Endothelial cell of umbilical vein (primary cell): ENCODE data around the gene ACYP2. TPM values are rescaled to one million over a fixed set of nuclear protein-coding genes. Genes with fewer than 3 reads are reported as not detected.

Source experiments
- BruUV-seq: library from RNA; stranded (reverse); fragments of 400-500 nt; replicated peaks from 2 replicates; lab custom pipeline; 2021; lab: Mats Ljungman, UMichigan
- CTCF ChIA-PET: fragments of 300-600, 350-600 bp; sonication (Branson Sonifier 250); formaldehyde crosslinking; loops from one replicate; lab custom pipeline; 2021; ENCODE audit warnings: antibody characterized with exemption, inconsistent platforms; lab: Charles Lee
- POLR2A ChIA-PET: fragments of 300-600, 350-600 bp; sonication (Branson Sonifier 250); formaldehyde crosslinking; loops from one replicate; lab custom pipeline; 2021; ENCODE audit warnings: antibody characterized with exemption, inconsistent platforms; lab: Charles Lee
- DNase-seq: peaks from one replicate; pipeline ENCODE4 v3.0.0-alpha.2; 2011; ENCODE audit warnings: low read depth, low spot score
- FAIRE-seq: peaks from 2 replicates; lab custom pipeline; 2011; peaks lifted over from hg19 to GRCh38; lab: Jason Lieb, UNC
- H2AFZ ChIP-seq: 2 replicates; pipeline ENCODE4 v1.6.0; 2012; ENCODE audit warnings: low read depth, low read length, control low read depth, inconsistent platforms
- H3K27ac ChIP-seq: 2 replicates; pipeline ENCODE4 v1.5.1; 2011; ENCODE audit warnings: low read depth, mild to moderate bottlenecking, control low read depth, low read length, moderate library complexity; ENCODE audit not compliant: insufficient read depth
- H3K27me3 ChIP-seq, 2 experiments: 2 replicates each; pipeline versions ENCODE4 v1.6.0 to v1.6.1; 2011; ENCODE audit warnings: low read length in 2 of 2, mixed read lengths in 1 of 2; ENCODE audit not compliant: control insufficient read depth in 2 of 2, insufficient read depth in 2 of 2
- H3K36me3 ChIP-seq, 2 experiments: 2 replicates in 1 of 2; 3 replicates in 1 of 2; pipeline ENCODE4 v1.5.1; 2011; ENCODE audit warnings: low read length in 2 of 2, mild to moderate bottlenecking in 1 of 2, moderate library complexity in 1 of 2; ENCODE audit not compliant: control insufficient read depth in 2 of 2, insufficient read depth in 2 of 2; ENCODE audit errors: extremely low read depth in 1 of 2
- H3K4me1 ChIP-seq: 3 replicates; pipeline ENCODE4 v1.5.1; 2011; ENCODE audit warnings: mild to moderate bottlenecking, low read length; ENCODE audit not compliant: control insufficient read depth, insufficient read depth; ENCODE audit errors: extremely low read depth
- H3K4me2 ChIP-seq: 2 replicates; pipeline ENCODE4 v1.6.1; 2011; ENCODE audit warnings: low read length, control low read depth, mixed read lengths; ENCODE audit not compliant: insufficient read depth
- H3K4me3 ChIP-seq, 3 experiments: fragments of 200-600 bp in 1 of 3; sonication (generic), shearing (Covaris generic) in 1 of 3; replicated peaks in 1 of 3; 2 replicates each; pipeline ENCODE4 v1.5.1; 2011 to 2016; ENCODE audit warnings: control low read depth in 3 of 3, low read length in 3 of 3, mild to moderate bottlenecking in 2 of 3, inconsistent platforms in 1 of 3, low read depth in 1 of 3, moderate library complexity in 1 of 3; ENCODE audit not compliant: insufficient read depth in 1 of 3
- H3K79me2 ChIP-seq: 2 replicates; pipeline ENCODE4 v1.6.0; 2012; ENCODE audit warnings: low read length, inconsistent platforms; ENCODE audit not compliant: control insufficient read depth, insufficient read depth
- H3K9ac ChIP-seq: replicated peaks from 2 replicates; pipeline ENCODE3; 2011; ENCODE audit warnings: low read length, control low read depth; ENCODE audit not compliant: insufficient read depth; ENCODE audit errors: extremely low read depth
- H3K9me1 ChIP-seq: replicated peaks from 3 replicates; pipeline ENCODE4 v1.6.0; 2011; ENCODE audit warnings: mild to moderate bottlenecking, low read length; ENCODE audit not compliant: control insufficient read depth, insufficient read depth; ENCODE audit errors: extremely low read depth
- H3K9me3 ChIP-seq: replicated peaks from 2 replicates; pipeline ENCODE4 v1.5.1; 2012; ENCODE audit warnings: low read length, inconsistent platforms; ENCODE audit not compliant: control insufficient read depth, insufficient read depth
- H4K20me1 ChIP-seq: replicated peaks from 2 replicates; pipeline ENCODE3; 2011; ENCODE audit warnings: mild to moderate bottlenecking, low read length; ENCODE audit not compliant: control insufficient read depth, insufficient read depth; ENCODE audit errors: extremely low read depth
- CTCF ChIP-seq, 2 donors: IDR thresholded peaks; 1 replicate in 1 of 2; 2 replicates in 1 of 2; pipeline ENCODE4 v1.5.1; 2011; ENCODE audit warnings: low read length in 2 of 2, mild to moderate bottlenecking in 2 of 2, moderate library complexity in 2 of 2, control low read depth in 1 of 2, inconsistent platforms in 1 of 2, low read depth in 1 of 2; ENCODE audit not compliant: insufficient read depth in 1 of 2; ENCODE audit errors: extremely low read depth in 1 of 2
- EZH2 ChIP-seq: IDR thresholded peaks from 2 replicates; pipeline ENCODE4 v1.6.1; 2012; ENCODE audit warnings: borderline replicate concordance, low read depth, mild to moderate bottlenecking, moderate library complexity, low read length, inconsistent platforms; ENCODE audit not compliant: severe bottlenecking
- FOS ChIP-seq: IDR thresholded peaks from 2 replicates; pipeline ENCODE4 v1.6.1; 2011; ENCODE audit warnings: mild to moderate bottlenecking, low read length, moderate library complexity, borderline replicate concordance; ENCODE audit not compliant: insufficient read depth
- GATA2 ChIP-seq: IDR thresholded peaks from 2 replicates; pipeline ENCODE4 v1.7.0; 2011; ENCODE audit warnings: low read depth, mild to moderate bottlenecking, moderate library complexity, mixed read lengths, low read length; ENCODE audit not compliant: insufficient read length, insufficient read depth
- JUN ChIP-seq: IDR thresholded peaks from 2 replicates; pipeline ENCODE4 v1.6.1; 2011; ENCODE audit warnings: borderline replicate concordance, low read depth; ENCODE audit not compliant: insufficient read length, insufficient read depth
- MYC ChIP-seq: IDR thresholded peaks from one replicate; pipeline ENCODE4 v1.6.1; 2011; ENCODE audit warnings: mild to moderate bottlenecking, low read depth, low read length
- POLR2A ChIP-seq: IDR thresholded peaks from 2 replicates; pipeline ENCODE4 v1.6.1; 2012; ENCODE audit warnings: low read depth, mild to moderate bottlenecking, control low read depth, low read length
- POLR2AphosphoS5 ChIP-seq: IDR thresholded peaks from 2 replicates; pipeline ENCODE4 v1.6.1; 2012; ENCODE audit warnings: low read depth, mild to moderate bottlenecking, control low read depth, low read length, moderate library complexity; ENCODE audit not compliant: insufficient read depth
- dilution Hi-C: fragments of 300-500 bp; cut with MboI; formaldehyde crosslinking; loops from one replicate; pipeline ENCODE4 v1.15.0; 2019; ENCODE audit warnings: low sequenced_read_pairs; ENCODE audit not compliant: extremely low pct_ligation_motif_present
- intact Hi-C: fragments of 100-400 bp; cut with micrococcal nuclease; formaldehyde crosslinking; loops from one replicate; pipeline ENCODE4 v1.10.0; 2022
- polyA plus RNA-seq, 4 experiments: library from polyadenylated mRNA; depleted of rRNA in 3 of 4; stranded (reverse) in 3 of 4; unstranded in 1 of 4; fragments of >200 nt; gene quantifications; 2 replicates each; pipeline versions ENCODE4 v1.2.1 to v1.2.3, GENCODE V29; 2011 to 2012; ENCODE audit warnings: missing spikeins in 1 of 4
- total RNA-seq: library from RNA; stranded (reverse); gene quantifications from 2 replicates; pipeline ENCODE4 v1.2.3, GENCODE V29; 2021
- TF ChIP-seq, protein P1 (sequence below): IDR thresholded peaks from 2 replicates; pipeline ENCODE4 v1.6.1; 2011; ENCODE audit not compliant: insufficient read depth, insufficient read length

ACYP2 gene
- total and polyA plus RNA-seq, 2 donors (not counting 3 experiments of a cell fraction or from before 2014, with no cell fraction given): 3.9 to 7.9 TPM

GRCh38 chr2:54330162-54330925 is 214.9 kb downstream of the ACYP2 start:
- Histone ChIP-seq H4K20me1 (no peaks in the 10 kb centered on the region), H3K4me2 (peak overlapping the region; percentile 62), H2AFZ (peak overlapping the region; percentile 83), H3K9ac (peak overlapping the region; percentile 32), H3K27ac (peak overlapping the region; percentile 23), H3K79me2 (no peaks in the 10 kb centered on the region), H3K9me3 (no peaks in the 10 kb centered on the region), H3K27me3 (no peaks in the 10 kb centered on the region), H3K4me1 (peaks cover 16% of the 10 kb centered on the region), H3K9me1 (no peaks in the 10 kb centered on the region), H3K36me3 (no peaks in the 10 kb centered on the region), H3K4me3 (peak overlapping the region; percentile 7 to 54 (median 44))
- DNase-seq (peak; percentile 97), FAIRE-seq (peak; percentile 92)
- intact Hi-C loops: loop anchor here (1.0 to 5.0 kb wide), 2 partner anchors 87 to 126 kb away; partner anchors contain the start of gene SPTBN1
- no peak for TF ChIP-seq JUN
- no peak for TF ChIP-seq MYC
- TF ChIP-seq POLR2AphosphoS5: peak; percentile 75
- TF ChIP-seq CTCF (IDR thresholded peaks at IDR 0.05; ENCODE audit: extremely low read depth in 1 of 2, insufficient read depth in 1 of 2, low read depth in 1 of 2, low read length in 2 of 2): no peak
- TF ChIP-seq FOS: no peak
- TF ChIP-seq POLR2A: peak; percentile 80
- TF ChIP-seq EZH2: no peak
- TF ChIP-seq, protein P1, sequence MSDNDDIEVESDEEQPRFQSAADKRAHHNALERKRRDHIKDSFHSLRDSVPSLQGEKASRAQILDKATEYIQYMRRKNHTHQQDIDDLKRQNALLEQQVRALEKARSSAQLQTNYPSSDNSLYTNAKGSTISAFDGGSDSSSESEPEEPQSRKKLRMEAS: no peak
- no peak for TF ChIP-seq GATA2
- POLR2A ChIA-PET: interaction anchor here (1.1 kb wide), 1 partner anchor 125 kb away, joined by 4 read pairs; the partner anchor contains the start of gene SPTBN1
- CTCF ChIA-PET: interaction anchor here (1.0 to 1.8 kb wide), 7 partner anchors 30 to 374 kb away, joined by 3 to 6 read pairs (median 3); no protein-coding TSS in a partner anchor
- TSS peak; percentile 34 for BruUV-seq
- dilution Hi-C loops: no loop called here
